ENCODE results near the gene LCP2. TPM values are rescaled to one million over a fixed set of nuclear protein-coding genes. Genes with fewer than 3 reads are reported as not detected.

LCP2 gene
- total RNA-seq, 1 experiment from 2014 or later, result 0.72 TPM

DNA sequence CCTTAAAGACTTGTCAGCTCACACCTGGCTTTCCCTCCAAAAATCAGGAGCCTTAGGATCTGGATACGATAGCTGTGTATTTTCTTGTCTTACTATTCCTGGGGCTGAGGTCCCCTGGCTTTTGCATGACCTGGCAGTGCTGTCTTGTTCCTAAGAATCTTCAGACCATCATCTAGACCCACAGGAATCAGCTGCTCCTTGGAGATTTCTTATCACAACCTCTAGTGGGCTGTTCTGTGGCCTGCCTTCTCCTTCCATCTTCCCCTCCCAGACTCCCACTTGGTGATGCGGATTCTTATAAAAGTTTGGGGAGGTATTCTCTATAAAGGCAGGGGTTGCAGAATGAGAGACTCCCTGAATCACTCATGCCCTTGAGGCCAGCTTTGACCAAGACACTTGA, 21.4 kb downstream of the LCP2 start (continued):
- no peak for TF ChIP-seq FOXP4 (CRISPR knock-in tag; IDR thresholded peaks at IDR 0.05)
- no peak for TF ChIP-seq ZSCAN18 (CRISPR knock-in tag; IDR thresholded peaks at IDR 0.05)
- TF ChIP-seq SOX15 (CRISPR knock-in tag; IDR thresholded peaks at IDR 0.05), result no peak
- TF ChIP-seq, protein P1, sequence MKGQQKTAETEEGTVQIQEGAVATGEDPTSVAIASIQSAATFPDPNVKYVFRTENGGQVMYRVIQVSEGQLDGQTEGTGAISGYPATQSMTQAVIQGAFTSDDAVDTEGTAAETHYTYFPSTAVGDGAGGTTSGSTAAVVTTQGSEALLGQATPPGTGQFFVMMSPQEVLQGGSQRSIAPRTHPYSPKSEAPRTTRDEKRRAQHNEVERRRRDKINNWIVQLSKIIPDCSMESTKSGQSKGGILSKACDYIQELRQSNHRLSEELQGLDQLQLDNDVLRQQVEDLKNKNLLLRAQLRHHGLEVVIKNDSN (CRISPR knock-in tag; IDR thresholded peaks at IDR 0.05), result no peak
- TF ChIP-seq ESRRA (CRISPR knock-in tag; IDR thresholded peaks at IDR 0.05; ENCODE audit: borderline replicate concordance), result no peak

DNA sequence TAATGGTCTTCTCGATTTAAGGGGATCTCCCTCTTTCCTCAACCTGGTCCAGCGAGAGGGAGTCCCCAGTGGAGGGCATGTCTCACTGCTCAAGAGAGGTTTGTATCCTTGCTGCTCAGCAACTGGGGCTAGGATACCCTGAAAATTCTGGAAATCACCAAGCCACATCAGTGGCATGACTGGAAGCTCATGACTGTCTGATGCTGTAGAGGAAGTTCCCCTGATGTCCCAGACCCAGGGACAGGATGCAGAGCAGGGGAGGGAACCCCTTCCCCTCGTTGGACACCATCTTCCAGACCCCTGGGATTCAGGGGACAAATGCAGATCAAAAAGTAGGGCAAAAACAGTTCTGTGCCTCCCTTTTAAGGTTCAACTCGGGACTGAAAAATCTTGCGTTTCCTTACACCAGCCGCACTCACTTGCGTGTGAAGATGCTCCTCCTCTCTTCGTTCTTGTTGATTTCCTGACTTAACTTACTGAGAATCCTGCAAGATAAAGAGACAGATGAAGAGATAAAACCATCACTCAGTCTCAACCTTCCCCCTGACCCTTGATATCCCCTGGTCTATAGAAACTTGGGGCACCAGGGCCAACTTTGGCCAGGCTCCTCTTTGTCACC, 22.1 kb downstream of the LCP2 start:
- no peak for TF ChIP-seq ZNF263 (CRISPR knock-in tag; IDR thresholded peaks at IDR 0.05; ENCODE audit: low read depth)
- TF ChIP-seq MYBL2 (CRISPR knock-in tag; IDR thresholded peaks at IDR 0.05), result no peak
- no peak for TF ChIP-seq ZNF138 (CRISPR knock-in tag; conservative IDR thresholded peaks at IDR 0.05)
- TF ChIP-seq ZNF671 (CRISPR knock-in tag; IDR thresholded peaks at IDR 0.05), result no peak
- H3K27ac Mint-ChIP-seq, result no peak overlapping the region
- H3K36me3 Mint-ChIP-seq, result no peaks in the 10 kb centered on the region
- ATAC-seq (no peak), DNase-seq (ENCODE audit: low spot score) (no peak)
- POLR2A ChIA-PET, result interaction anchor here (1.0 kb wide), 1 partner anchor 128 kb away, joined by 3 read pairs; no protein-coding TSS in a partner anchor
- H3K27me3 Mint-ChIP-seq (ENCODE audit: low read depth), result peaks cover 24% of the 10 kb centered on the region
- H3K4me1 Mint-ChIP-seq, result peaks cover 54% of the 10 kb centered on the region
- CTCF ChIA-PET, result interaction anchor here (0.8 to 3.2 kb wide), 8 partner anchors 49 to 146 kb away, joined by 3 to 48 read pairs (median 6); no protein-coding TSS in a partner anchor
- H3K9me3 Mint-ChIP-seq, result no peaks in the 10 kb centered on the region
- no peak overlapping the region for H3K4me3 Mint-ChIP-seq

GRCh38 chr5:170273968-170274710, 23.4 kb downstream of the LCP2 start:
- POLR2A ChIA-PET, result interaction anchor here (0.6 to 1.1 kb wide), 2 partner anchors 24 to 34 kb away, joined by 3 to 4 read pairs; partner anchors contain the start of gene LCP2
- CTCF ChIA-PET, result interaction anchor here (0.5 to 3.2 kb wide), 25 partner anchors 9 to 358 kb away, joined by 3 to 48 read pairs (median 4); partner anchors contain the start of gene KCNMB1
- no peak overlapping the region for H3K27ac Mint-ChIP-seq
- no peaks in the 10 kb centered on the region for H3K9me3 Mint-ChIP-seq
- H3K4me1 Mint-ChIP-seq, result peaks cover 40% of the 10 kb centered on the region
- H3K36me3 Mint-ChIP-seq, result no peaks in the 10 kb centered on the region
- TF ChIP-seq ETV6 (CRISPR knock-in tag; IDR thresholded peaks at IDR 0.05) (peak; percentile 57; the same call in 1 of the 2 replicates), SOX15 (CRISPR knock-in tag; IDR thresholded peaks at IDR 0.05) (no peak)
- DNase-seq (ENCODE audit: low spot score), result peak; percentile 72
- peaks cover 24% of the 10 kb centered on the region for H3K27me3 Mint-ChIP-seq (ENCODE audit: low read depth)
- peak; percentile 84 for ATAC-seq
- H3K4me3 Mint-ChIP-seq, result no peak overlapping the region

DNA sequence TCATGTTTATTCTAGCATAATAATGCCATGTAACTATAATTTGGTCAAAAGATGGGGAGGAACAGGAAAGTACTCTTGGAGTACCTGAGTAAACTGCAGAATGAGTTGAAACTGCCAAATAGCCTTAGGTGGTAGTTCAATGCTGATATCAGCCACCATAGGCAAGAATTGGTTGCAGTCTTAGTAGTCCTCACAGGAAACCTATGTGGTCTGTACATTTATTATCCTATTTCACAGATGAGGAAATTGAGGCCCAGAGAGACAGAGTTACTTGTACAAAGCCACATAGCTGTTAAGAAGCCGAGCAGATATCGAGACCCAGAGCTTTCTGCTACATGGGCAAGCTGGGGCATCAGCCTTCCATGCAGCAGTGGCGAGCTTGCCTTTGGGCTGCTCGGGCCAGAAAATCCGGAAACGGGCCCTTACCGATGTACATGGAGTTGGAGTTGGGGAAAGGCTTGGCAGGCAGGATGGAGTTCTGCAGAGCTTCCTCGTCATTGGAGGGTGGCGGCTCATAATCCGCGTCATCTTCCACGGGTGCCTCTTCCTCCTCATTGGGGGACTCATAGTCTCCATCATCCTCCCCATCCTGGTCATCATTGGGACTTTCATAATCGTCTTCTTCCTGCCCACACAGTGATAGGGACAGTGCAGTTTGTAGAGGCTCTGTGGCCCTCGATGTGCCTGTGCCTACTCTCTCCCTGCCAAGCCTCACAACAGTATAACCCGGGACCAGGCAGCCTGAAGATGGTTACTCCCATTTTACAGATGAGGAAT, 27.1 kb downstream of the LCP2 start:
- ATAC-seq, result no peak
- no peaks in the 10 kb centered on the region for H3K36me3 Mint-ChIP-seq
- CTCF ChIA-PET, result interaction anchor here (0.7 to 1.0 kb wide), 2 partner anchors 68 to 133 kb away, joined by 3 to 5 read pairs; no protein-coding TSS in a partner anchor
- peaks cover 55% of the 10 kb centered on the region for H3K4me1 Mint-ChIP-seq
- H3K27ac Mint-ChIP-seq, result no peak overlapping the region
- DNase-seq (ENCODE audit: low spot score), result no peak
- no peaks in the 10 kb centered on the region for H3K9me3 Mint-ChIP-seq
- POLR2A ChIA-PET, result no interaction called here
- H3K4me3 Mint-ChIP-seq, result no peak overlapping the region
- peaks cover 11% of the 10 kb centered on the region for H3K27me3 Mint-ChIP-seq (ENCODE audit: low read depth)
- TF ChIP-seq USF2 (CRISPR knock-in tag; IDR thresholded peaks at IDR 0.05) (no peak), ZNF138 (CRISPR knock-in tag; conservative IDR thresholded peaks at IDR 0.05) (no peak), IRF1 (CRISPR knock-in tag; IDR thresholded peaks at IDR 0.05) (no peak), TEAD4 (CRISPR knock-in tag; IDR thresholded peaks at IDR 0.05) (no peak), ATF3 (CRISPR knock-in tag; conservative IDR thresholded peaks at IDR 0.05) (no peak), PRRX2 (CRISPR knock-in tag; IDR thresholded peaks at IDR 0.05) (no peak)
- TF ChIP-seq, protein P2, sequence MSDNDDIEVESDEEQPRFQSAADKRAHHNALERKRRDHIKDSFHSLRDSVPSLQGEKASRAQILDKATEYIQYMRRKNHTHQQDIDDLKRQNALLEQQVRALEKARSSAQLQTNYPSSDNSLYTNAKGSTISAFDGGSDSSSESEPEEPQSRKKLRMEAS (CRISPR knock-in tag; IDR thresholded peaks at IDR 0.05), result no peak

Measured in WTC11 (cell line).